H1 (cell line): ENCODE results near the gene NFATC1. TPM values are rescaled to one million over a fixed set of nuclear protein-coding genes. Genes with fewer than 3 reads are reported as not detected.

Experiments
- BACH1 ChIP-seq: IDR thresholded peaks from 2 replicates; pipeline ENCODE4 v1.6.1; 2012; ENCODE audit warnings: low read length, improper control_type of control experiment
- BCL11A ChIP-seq, 2 experiments: IDR thresholded peaks; one replicate each; pipeline ENCODE4 v1.6.1; 2011; ENCODE audit warnings: low read depth in 2 of 2, low read length in 2 of 2, mild to moderate bottlenecking in 2 of 2
- CTBP2 ChIP-seq: IDR thresholded peaks from 2 replicates; pipeline ENCODE4 v1.7.0; 2011; ENCODE audit warnings: borderline replicate concordance, mild to moderate bottlenecking, moderate library complexity, mixed read lengths, low read length; ENCODE audit not compliant: insufficient read depth, insufficient read length
- GABPA ChIP-seq: IDR thresholded peaks from 2 replicates; pipeline ENCODE4 v1.6.1; 2011; ENCODE audit warnings: mild to moderate bottlenecking, low read length, moderate library complexity, borderline replicate concordance; ENCODE audit not compliant: insufficient read depth
- GTF2F1 ChIP-seq: IDR thresholded peaks from 2 replicates; pipeline ENCODE4 v1.6.1; 2012; ENCODE audit warnings: low read depth, low read length, improper control_type of control experiment, borderline replicate concordance
- SIX5 ChIP-seq: IDR thresholded peaks from 2 replicates; pipeline ENCODE4 v1.6.1; 2011; ENCODE audit warnings: mild to moderate bottlenecking, low read depth, low read length
- polyA plus RNA-seq, 7 experiments: library from polyadenylated mRNA; depleted of rRNA in 3 of 7; stranded (reverse) in 5 of 7; unstranded in 2 of 7; fragments of >200 nt in 5 of 7; fragments of 200-250 nt in 2 of 7; gene quantifications; 1 replicate in 5 of 7; 2 replicates in 1 of 7; 4 replicates in 1 of 7; pipeline versions ENCODE4 v1.2.1 to v1.2.3, GENCODE V29; 2011 to 2013; ENCODE audit warnings: missing spikeins in 2 of 7, mixed read lengths in 2 of 7
- total RNA-seq: library from RNA; stranded (reverse); fragmentation: NEBNext Ultra II Directional; extraction: Animal tissue kit (Norgen Biotek cat#: 25700); gene quantifications from 2 replicates; pipeline ENCODE4 v1.2.1, GENCODE V29; 2021
- TF ChIP-seq, protein P1 (sequence below): IDR thresholded peaks from 2 replicates; pipeline ENCODE4 v1.6.1; 2011; ENCODE audit warnings: low read depth, mild to moderate bottlenecking, low read length; ENCODE audit not compliant: insufficient read depth
- TF ChIP-seq, protein P2 (sequence below): fragments of 300-600 bp; sonication (generic); IDR thresholded peaks from 2 replicates; pipeline ENCODE4 v1.7.1; 2012; ENCODE audit warnings: low read length, moderate library complexity, mild to moderate bottlenecking, inconsistent platforms; ENCODE audit not compliant: insufficient replicate concordance

Gene NFATC1
- total and polyA plus RNA-seq, 2 of the 8 experiments (the other 6 are each of a cell fraction or from before 2014, with no cell fraction given) = 2.0 to 6.6 TPM

DNA sequence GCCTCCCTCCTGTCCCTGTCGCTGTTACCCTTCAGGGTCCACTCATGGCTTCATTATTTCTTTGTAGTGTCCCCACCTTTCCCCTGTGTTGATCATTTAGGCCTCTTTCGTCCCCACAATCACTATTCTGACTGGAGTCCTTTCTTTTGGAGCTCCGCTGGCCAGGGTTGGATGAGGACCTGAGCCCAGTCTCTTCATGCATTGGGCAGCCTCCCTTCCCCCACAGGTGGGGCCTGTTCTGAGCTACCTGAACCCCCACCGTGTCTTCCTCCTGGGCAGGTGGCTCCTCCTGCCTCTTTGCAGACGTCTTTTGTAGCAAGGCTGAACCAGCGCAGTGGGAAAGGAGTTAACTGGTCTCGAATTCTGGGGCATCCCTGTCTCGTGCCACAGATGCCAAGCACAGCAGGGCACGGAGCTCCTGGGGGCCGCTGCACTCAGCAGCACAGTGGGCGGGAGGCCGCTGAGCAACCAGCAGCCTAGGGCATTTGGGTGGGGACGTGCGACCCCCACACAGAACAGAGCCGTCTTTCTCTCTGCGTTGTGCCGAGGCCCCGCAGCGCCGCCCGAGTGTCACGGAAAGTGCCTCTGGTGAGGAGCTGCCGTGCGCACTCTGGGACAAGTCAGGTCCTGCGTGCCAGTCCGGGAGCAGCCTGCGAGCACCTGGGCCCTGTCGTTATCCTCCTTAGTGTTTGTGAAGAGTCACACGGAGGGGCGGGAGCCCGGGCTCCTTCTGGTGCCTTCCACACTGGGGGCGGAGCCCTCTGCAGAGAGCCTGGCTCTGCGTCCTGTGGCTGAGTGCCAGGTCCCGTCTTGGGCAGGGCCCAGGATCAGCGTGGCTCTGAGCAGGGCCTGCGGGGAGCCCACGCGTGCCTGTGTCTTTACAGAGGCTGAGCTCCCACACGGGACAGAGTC is 130.1 kb downstream of the NFATC1 start (continued):
- TF ChIP-seq, protein P1, sequence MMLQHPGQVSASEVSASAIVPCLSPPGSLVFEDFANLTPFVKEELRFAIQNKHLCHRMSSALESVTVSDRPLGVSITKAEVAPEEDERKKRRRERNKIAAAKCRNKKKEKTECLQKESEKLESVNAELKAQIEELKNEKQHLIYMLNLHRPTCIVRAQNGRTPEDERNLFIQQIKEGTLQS = no peak
- TF ChIP-seq CTBP2 (no peak), GTF2F1 (no peak), SIX5 (no peak), BCL11A (IDR thresholded peaks at IDR 0.05; ENCODE audit: low read depth in 2 of 2, low read length in 2 of 2) (no peak), GABPA (no peak), BACH1 (no peak)
- TF ChIP-seq, protein P2, sequence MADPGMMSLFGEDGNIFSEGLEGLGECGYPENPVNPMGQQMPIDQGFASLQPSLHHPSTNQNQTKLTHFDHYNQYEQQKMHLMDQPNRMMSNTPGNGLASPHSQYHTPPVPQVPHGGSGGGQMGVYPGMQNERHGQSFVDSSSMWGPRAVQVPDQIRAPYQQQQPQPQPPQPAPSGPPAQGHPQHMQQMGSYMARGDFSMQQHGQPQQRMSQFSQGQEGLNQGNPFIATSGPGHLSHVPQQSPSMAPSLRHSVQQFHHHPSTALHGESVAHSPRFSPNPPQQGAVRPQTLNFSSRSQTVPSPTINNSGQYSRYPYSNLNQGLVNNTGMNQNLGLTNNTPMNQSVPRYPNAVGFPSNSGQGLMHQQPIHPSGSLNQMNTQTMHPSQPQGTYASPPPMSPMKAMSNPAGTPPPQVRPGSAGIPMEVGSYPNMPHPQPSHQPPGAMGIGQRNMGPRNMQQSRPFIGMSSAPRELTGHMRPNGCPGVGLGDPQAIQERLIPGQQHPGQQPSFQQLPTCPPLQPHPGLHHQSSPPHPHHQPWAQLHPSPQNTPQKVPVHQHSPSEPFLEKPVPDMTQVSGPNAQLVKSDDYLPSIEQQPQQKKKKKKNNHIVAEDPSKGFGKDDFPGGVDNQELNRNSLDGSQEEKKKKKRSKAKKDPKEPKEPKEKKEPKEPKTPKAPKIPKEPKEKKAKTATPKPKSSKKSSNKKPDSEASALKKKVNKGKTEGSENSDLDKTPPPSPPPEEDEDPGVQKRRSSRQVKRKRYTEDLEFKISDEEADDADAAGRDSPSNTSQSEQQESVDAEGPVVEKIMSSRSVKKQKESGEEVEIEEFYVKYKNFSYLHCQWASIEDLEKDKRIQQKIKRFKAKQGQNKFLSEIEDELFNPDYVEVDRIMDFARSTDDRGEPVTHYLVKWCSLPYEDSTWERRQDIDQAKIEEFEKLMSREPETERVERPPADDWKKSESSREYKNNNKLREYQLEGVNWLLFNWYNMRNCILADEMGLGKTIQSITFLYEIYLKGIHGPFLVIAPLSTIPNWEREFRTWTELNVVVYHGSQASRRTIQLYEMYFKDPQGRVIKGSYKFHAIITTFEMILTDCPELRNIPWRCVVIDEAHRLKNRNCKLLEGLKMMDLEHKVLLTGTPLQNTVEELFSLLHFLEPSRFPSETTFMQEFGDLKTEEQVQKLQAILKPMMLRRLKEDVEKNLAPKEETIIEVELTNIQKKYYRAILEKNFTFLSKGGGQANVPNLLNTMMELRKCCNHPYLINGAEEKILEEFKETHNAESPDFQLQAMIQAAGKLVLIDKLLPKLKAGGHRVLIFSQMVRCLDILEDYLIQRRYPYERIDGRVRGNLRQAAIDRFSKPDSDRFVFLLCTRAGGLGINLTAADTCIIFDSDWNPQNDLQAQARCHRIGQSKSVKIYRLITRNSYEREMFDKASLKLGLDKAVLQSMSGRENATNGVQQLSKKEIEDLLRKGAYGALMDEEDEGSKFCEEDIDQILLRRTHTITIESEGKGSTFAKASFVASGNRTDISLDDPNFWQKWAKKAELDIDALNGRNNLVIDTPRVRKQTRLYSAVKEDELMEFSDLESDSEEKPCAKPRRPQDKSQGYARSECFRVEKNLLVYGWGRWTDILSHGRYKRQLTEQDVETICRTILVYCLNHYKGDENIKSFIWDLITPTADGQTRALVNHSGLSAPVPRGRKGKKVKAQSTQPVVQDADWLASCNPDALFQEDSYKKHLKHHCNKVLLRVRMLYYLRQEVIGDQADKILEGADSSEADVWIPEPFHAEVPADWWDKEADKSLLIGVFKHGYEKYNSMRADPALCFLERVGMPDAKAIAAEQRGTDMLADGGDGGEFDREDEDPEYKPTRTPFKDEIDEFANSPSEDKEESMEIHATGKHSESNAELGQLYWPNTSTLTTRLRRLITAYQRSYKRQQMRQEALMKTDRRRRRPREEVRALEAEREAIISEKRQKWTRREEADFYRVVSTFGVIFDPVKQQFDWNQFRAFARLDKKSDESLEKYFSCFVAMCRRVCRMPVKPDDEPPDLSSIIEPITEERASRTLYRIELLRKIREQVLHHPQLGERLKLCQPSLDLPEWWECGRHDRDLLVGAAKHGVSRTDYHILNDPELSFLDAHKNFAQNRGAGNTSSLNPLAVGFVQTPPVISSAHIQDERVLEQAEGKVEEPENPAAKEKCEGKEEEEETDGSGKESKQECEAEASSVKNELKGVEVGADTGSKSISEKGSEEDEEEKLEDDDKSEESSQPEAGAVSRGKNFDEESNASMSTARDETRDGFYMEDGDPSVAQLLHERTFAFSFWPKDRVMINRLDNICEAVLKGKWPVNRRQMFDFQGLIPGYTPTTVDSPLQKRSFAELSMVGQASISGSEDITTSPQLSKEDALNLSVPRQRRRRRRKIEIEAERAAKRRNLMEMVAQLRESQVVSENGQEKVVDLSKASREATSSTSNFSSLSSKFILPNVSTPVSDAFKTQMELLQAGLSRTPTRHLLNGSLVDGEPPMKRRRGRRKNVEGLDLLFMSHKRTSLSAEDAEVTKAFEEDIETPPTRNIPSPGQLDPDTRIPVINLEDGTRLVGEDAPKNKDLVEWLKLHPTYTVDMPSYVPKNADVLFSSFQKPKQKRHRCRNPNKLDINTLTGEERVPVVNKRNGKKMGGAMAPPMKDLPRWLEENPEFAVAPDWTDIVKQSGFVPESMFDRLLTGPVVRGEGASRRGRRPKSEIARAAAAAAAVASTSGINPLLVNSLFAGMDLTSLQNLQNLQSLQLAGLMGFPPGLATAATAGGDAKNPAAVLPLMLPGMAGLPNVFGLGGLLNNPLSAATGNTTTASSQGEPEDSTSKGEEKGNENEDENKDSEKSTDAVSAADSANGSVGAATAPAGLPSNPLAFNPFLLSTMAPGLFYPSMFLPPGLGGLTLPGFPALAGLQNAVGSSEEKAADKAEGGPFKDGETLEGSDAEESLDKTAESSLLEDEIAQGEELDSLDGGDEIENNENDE = no peak
